ENCODE data around the gene PCAT6.
A peak's percentile ranks its signal among the peaks of the same experiment; 100 is the strongest.
"Not testable (repeated sequence)": the region's sequence is repeated elsewhere in the genome, so short reads cannot be mapped to it uniquely, and the experiment has no call there.

The PCAT6 gene

DNA sequence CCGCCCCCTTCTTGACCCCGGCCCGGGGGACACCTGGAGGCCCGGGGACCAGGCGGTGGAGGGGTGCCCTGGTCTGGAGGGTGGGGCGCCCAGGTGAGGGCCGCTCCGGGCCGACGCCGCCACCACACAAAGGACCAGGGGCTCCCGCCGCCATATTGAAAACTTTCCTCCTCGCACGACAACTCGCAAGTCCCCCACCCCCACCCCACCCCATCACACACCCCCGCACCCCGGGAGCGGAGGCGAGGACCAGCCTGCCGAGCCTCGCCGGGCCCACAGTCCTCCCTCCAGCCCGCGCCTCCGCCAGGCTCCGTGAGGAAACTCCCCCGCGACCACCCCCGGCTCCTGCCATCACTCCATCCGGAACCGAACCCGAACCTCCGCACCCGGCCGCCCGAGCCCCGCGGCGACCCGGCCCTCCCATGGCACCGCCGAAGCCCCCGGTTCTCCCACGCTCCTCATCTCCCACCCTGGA lies 3.3 kb upstream of the PCAT6 start:
- DNase-seq (ENCODE audit: low spot score), result peak; percentile 72

GRCh38 chr1:202807926-202808757 lies 2.6 kb upstream of the PCAT6 start, which contains the start of gene KDM5B:
KDM5B (minus strand) TSS chr1:202808421; CDS start chr1:202808305, 116 bp downstream.
- peak; percentile 78 for DNase-seq (ENCODE audit: low spot score)

- DNase-seq (ENCODE audit: low spot score), result no peak
These were observed 1.1 kb upstream of the PCAT6 start for GRCh38 chr1:202809597-202810159.

GRCh38 chr1:202810193-202810614 lies 550 bp upstream of the PCAT6 start:
- DNase-seq (ENCODE audit: low spot score), result no peak

- peak; percentile 57 for DNase-seq (ENCODE audit: low spot score)
These were observed 782 bp downstream of the PCAT6 start for GRCh38 chr1:202811296-202812175.

GRCh38 chr1:202812176-202813026 lies 1.6 kb downstream of the PCAT6 start:
- no peak for DNase-seq (ENCODE audit: low spot score)

- DNase-seq (ENCODE audit: low spot score), result no peak
These were observed 4.4 kb downstream of the PCAT6 start for GRCh38 chr1:202815120-202815519.

DNA sequence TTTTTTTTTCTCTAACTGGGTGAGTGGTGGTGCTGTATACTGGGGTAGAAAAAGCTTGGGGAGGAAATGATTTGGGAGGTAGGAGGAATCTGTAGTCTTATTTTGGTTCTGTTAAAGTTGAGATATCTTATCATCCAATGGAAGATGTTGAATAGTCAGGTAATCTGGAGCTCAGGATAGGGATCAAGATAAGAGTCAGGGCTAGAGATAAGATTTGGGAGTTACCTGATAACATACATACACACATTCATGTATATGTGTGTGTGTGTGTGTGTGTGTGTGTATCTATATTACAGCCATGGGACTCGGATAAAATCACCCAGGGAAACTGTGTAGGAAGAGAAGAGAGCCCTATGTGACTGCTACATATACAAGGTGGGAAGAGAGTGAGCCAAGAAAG lies 8.1 kb downstream of the PCAT6 start:
- DNase-seq (ENCODE audit: low spot score), result no peak

DNA sequence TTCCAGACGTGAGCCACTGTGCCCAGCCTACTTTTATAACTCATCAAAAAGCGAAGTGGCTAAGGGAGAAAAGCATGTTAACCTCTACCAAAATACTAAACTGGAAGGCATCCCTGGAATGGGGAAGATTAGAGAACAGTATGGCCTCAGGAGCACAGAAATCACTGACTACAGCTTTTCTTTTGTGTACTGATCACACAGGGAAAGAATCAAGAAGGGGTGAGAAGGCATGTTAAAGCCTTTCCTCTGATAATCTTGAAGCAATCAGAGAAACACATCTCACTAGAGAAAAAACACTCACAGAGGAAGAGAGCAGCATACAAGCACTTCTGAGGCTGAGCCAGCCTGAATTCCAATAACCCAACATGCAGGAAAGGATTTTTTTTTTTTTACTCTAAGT lies 10.7 kb downstream of the PCAT6 start:
- no peak for DNase-seq (ENCODE audit: low spot score)

DNA sequence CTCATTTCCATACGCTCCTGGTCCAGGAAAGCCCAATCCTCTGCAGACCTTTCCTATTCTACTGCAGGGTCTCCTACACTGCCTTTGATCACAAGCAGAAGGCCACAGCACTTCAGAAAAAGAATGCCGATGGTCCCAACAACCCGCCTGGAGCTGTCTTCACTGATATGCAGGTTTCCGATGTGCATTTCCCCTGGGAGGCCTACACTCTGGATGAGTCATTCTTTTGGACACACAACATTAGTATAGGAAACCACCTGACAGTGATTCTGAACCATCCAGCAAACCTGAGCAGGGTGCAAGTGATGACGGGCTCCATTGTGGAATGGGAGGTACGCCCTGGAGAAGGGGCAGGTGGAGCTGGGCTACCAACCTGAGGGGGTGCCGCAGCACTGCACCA lies 15.0 kb downstream of the PCAT6 start:
- no peak for DNase-seq (ENCODE audit: low spot score)

DNA sequence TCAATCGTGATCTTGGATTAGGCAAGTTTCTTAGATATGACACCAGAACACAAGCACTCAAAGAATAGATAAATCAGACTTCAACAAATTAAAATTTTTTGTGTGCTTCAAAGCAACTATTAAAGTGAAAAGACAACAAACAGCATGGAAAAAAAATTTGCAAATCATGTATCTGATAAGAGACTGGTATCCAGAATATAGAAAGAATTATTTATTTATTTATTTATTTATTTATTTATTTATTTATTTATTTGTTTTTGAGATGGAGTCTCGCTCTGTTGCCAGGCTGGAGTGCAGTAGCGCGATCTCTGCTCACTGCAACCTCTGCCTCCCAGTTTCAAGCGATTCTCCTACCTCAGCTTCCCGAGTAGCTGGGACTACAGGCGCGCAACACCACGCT lies 18.5 kb downstream of the PCAT6 start:
- DNase-seq (ENCODE audit: low spot score), result not testable (repeated sequence)

DNA sequence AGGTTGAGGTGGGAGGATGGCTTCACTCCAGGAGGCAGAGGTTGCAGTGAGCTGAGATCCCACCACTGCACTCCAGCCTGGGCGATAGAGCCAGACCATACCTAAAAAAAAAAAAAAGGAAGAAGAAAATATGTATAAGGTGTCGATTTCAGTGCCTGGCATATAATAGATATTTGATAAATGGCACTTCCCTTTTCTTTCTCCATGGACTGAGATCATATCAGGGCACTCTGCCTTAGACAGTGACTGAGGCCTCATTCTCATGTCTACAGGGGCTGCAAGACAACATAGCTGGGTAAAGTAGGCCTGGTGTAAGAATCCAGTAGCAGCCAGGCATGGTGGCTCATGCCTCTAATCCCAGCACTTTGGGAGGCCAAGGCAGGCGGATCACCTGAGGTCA lies 21.2 kb downstream of the PCAT6 start:
- no peak for DNase-seq (ENCODE audit: low spot score)

DNA sequence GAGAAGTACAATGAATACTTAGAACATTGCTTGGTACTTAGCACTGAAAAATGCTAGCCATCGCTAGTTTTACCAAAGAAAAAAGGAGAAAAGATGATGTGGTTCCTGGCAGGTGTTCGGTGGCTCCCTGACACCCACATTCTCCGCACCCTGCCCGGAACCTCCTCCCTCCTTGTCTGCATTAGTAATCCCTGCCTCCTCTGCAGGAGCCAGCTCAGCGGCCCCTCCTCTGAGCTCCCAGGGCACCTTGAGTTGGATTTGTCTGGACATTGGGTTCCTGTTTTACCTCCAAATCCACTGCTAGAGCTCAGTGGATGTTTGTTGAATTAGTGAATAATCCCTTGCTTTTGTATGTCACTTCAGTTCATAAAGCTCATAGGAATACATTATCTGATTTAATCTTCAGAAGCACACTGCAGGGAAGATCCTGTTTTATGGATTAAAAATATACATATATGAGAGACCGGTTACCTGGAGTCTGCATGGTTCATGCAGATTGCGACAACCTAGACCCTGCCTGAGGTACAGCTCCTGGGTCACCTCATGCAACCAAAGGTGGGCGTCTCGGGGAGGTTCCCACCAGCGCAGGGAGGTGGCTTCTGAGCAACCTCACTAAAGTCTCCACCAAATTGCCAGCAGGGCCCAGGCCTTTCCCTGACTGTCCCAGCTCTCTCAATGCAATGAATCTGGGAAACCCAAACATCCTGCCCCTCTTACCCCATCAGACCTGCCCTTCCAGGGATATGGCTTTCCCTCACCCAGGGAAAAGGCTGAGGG lies 24.2 kb downstream of the PCAT6 start:
- no peak for DNase-seq (ENCODE audit: low spot score)

DNA sequence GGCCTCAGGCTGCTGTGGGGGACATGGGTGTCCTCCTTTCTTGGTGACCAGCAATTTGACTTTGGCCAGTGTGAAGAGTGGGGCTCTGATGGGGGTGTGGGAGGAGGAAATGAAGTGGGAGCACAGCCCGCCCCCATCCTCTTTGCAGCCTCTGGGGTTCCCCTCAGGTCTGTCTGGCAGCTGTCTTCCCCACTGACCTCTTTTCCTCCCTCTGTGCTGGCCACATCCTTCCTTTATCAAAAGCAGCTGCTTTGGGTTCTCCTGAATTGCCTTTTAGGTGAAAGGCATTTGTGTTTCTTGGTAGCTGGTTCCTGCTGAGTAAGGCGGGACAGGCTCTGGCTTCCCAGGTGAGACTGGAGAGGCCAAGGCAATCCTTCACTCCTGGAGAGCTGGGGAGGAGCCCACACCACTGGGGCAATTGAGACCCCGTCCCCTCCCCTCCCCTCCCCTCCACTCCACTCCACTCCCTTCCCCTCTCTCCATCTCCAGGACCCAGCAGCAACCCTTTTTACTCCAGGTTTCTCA lies 24.9 kb downstream of the PCAT6 start:
- DNase-seq (ENCODE audit: low spot score), result no peak

DNA sequence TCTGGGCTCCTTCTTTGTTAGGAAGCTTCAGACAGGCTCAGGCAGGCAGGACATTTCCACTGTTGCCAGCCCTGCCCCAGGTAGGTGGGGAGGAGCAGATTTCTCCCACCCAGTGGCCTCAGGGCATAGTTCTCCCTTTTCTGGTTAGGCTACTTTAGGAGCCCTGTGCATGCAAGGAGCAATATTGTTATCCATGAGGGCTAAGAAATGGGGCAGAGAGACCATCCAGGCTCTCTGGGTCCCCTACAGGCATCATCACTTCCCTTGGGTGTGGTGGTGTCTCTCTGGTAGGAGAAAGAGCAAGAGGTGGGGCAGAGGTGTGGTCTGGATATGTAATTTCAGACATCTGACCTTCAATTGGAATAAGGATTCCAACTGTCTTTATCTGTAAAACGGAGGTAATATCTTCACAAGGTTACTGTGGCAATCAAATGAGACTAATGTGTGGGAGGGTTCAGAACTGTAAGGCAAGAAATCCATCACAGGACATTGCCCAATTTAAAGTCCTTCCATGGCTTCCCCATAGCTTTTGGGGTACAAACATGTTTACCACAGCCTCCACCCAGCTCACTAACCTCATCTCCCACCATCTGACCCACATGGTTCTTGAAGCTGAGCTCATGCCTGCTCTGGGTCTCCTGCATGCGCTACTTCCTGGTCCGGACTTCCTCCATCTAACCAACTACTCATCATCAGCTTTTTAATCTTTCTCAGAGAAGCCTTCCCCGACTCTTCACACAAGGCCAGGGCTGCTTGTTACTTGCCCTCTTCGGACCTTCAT lies 26.1 kb downstream of the PCAT6 start:
- no peak for DNase-seq (ENCODE audit: low spot score)

DNA sequence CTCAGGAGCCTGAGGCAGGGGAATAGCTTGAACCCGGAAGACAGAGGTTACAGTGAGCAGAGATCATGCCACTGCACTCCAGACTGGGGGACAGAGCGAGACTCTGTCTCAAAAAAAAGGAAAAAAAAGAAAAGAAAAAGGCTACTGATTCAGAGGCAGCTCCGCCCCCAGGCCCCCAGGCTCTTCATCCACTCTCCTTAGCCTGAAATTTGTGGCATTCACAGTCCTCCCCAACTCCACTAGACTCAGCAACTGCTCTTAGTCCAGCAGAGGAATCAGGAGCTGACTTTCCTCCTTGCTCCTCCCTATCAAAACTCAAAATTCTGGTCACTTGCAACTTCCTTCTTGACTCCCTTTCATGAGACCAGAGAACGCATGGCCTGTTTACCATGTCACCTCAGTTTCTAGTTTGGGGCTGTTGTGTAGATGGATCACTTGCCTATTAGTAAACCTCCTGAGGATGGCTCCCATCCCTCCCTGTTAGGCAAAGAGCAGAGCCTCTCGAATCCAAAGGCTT lies 27.1 kb downstream of the PCAT6 start:
- no peak for DNase-seq (ENCODE audit: low spot score)

DNA sequence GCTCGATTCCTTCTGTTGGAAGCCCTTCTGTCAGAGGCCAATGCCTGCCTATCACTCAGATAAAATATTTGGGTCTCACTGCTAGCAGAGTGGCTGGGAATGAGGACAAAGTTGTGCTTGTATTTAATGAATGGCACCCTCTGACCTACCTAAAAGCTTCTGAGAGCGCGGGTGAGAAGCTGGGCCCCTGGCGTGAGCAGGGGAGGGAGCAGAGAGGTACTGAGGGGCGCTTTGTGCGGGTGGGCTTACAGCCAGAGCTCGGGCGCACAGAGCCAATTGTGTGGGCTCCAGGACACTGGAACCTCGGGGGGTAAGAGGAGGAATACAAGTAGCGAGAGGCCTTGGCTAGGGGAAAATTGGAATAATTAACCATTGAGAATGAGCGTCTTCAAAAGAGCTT lies 32.3 kb downstream of the PCAT6 start:
- DNase-seq (ENCODE audit: low spot score), result no peak

GRCh38 chr1:202844259-202844658 lies 33.5 kb downstream of the PCAT6 start:
- no peak for DNase-seq (ENCODE audit: low spot score)

GRCh38 chr1:202844935-202845334 lies 34.2 kb downstream of the PCAT6 start:
- DNase-seq (ENCODE audit: low spot score), result no peak

DNA sequence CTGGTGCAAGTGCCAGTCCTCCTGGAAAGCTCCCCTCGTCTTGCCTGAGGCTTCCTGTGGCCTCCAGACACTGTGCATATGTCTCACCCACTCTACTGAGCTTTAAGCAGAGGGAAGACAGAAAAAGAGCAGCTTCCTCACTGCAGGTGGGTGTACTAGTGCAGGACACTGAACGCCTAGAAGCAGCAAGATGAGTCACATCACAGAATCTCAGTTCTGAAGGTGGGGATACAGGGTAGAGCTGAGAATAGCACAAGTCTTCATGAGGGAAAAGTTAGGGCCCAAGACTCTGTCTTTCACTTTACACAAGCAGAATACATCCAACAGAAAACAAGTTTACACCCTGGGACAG lies 37.4 kb downstream of the PCAT6 start:
- DNase-seq (ENCODE audit: low spot score), result no peak

Measured in D341Med (cell line).